Calu3 (cell line): ENCODE measurements around the gene SMTN. TPM values are rescaled to one million over a fixed set of nuclear protein-coding genes. Genes with fewer than 3 reads are reported as not detected.

ENCODE experiments used
- BruUV-seq: library from RNA; stranded (reverse); fragments of 400-500 nt; replicated peaks from 2 replicates; lab custom pipeline; 2021; lab: Mats Ljungman, UMichigan
- CTCF ChIA-PET: fragments of 300-600 bp; sonication (Branson Sonifier 250); formaldehyde crosslinking; loops from one replicate; lab custom pipeline; 2022; ENCODE audit warnings: antibody characterized with exemption; lab: Charles Lee
- DNase-seq: peaks from one replicate; pipeline ENCODE4 v3.0.0; 2022
- H3K27ac Mint-ChIP-seq: one replicate; pipeline ENCODE4 v1.8.0; 2022; ENCODE audit warnings: mixed read lengths; ENCODE audit not compliant: unreplicated experiment
- H3K27me3 Mint-ChIP-seq: one replicate; pipeline ENCODE4 v1.8.0; 2022; ENCODE audit warnings: mixed read lengths; ENCODE audit not compliant: unreplicated experiment
- H3K36me3 Mint-ChIP-seq: one replicate; pipeline ENCODE4 v1.8.0; 2022; ENCODE audit warnings: mild to moderate bottlenecking, moderate library complexity, mixed read lengths; ENCODE audit not compliant: insufficient read depth, unreplicated experiment
- H3K4me1 Mint-ChIP-seq: one replicate; pipeline ENCODE4 v1.8.0; 2022; ENCODE audit warnings: mild to moderate bottlenecking, low read depth, mixed read lengths; ENCODE audit not compliant: unreplicated experiment
- H3K4me3 Mint-ChIP-seq: one replicate; pipeline ENCODE4 v1.8.0; 2022; ENCODE audit warnings: mild to moderate bottlenecking, low read depth, moderate library complexity, mixed read lengths; ENCODE audit not compliant: unreplicated experiment
- H3K9me3 Mint-ChIP-seq: one replicate; pipeline ENCODE4 v1.8.0; 2022; ENCODE audit warnings: low read depth, mixed read lengths; ENCODE audit not compliant: unreplicated experiment
- CTCF ChIP-seq: fragments of 200-600 bp; IDR thresholded peaks from one replicate; pipeline ENCODE4 v1.8.0; 2022; ENCODE audit warnings: antibody characterized with exemption; ENCODE audit not compliant: unreplicated experiment
- intact Hi-C: fragments of 100-400 bp; cut with micrococcal nuclease; formaldehyde crosslinking; loops from one replicate; pipeline ENCODE4 v1.10.0; 2022; ENCODE audit not compliant: unreplicated experiment
- total RNA-seq: library from RNA; stranded (reverse); gene quantifications from 2 replicates; pipeline ENCODE4 v1.2.3, GENCODE V29; 2022

SMTN gene
- total RNA-seq, 1 experiment from 2014 or later = 61.0 TPM

GRCh38 chr22:31124290-31124689 is 43.2 kb downstream of the SMTN start:
- Mint-ChIP-seq H3K4me3 (no peak overlapping the region), H3K36me3 (peaks cover 8% of the 10 kb centered on the region), H3K27ac (no peak overlapping the region), H3K4me1 (peaks cover 9% of the 10 kb centered on the region), H3K9me3 (no peaks in the 10 kb centered on the region), H3K27me3 (peaks cover 29% of the 10 kb centered on the region)
- TF ChIP-seq CTCF = no peak
- intact Hi-C loops = no loop called here
- CTCF ChIA-PET = no interaction called here
- BruUV-seq = no TSS peak
- DNase-seq = no peak

DNA sequence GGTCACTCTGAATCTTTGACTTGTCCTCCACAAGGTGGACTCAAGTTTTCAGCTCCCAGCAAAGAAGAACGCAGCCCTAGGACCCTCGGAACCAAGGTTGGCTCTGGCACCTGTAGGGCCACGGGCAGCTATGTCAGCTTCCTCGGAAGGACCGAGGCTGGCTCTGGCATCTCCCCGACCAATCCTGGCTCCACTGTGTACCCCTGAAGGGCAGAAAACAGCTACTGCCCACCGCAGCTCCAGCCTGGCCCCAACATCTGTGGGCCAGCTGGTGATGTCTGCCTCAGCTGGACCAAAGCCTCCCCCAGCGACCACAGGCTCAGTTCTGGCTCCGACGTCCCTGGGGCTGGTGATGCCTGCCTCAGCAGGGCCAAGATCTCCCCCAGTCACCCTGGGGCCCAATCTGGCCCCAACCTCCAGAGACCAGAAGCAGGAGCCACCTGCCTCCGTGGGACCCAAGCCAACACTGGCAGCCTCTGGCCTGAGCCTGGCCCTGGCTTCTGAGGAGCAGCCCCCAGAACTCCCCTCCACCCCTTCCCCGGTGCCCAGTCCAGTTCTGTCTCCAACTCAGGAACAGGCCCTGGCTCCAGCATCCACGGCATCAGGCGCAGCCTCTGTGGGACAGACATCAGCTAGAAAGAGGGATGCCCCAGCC is 43.8 kb downstream of the SMTN start:
- CTCF ChIA-PET = no interaction called here
- H3K4me3 Mint-ChIP-seq = no peak overlapping the region
- H3K27ac Mint-ChIP-seq = no peak overlapping the region
- intact Hi-C loops = no loop called here
- no peak for DNase-seq
- H3K4me1 Mint-ChIP-seq = peaks cover 9% of the 10 kb centered on the region
- no peaks in the 10 kb centered on the region for H3K9me3 Mint-ChIP-seq
- BruUV-seq = no TSS peak
- H3K27me3 Mint-ChIP-seq = peaks cover 23% of the 10 kb centered on the region
- peaks cover 8% of the 10 kb centered on the region for H3K36me3 Mint-ChIP-seq
- TF ChIP-seq CTCF = no peak

- H3K4me3 Mint-ChIP-seq = no peak overlapping the region
- no peak overlapping the region for H3K27ac Mint-ChIP-seq
- H3K36me3 Mint-ChIP-seq = peaks cover 8% of the 10 kb centered on the region
- peaks cover 16% of the 10 kb centered on the region for H3K27me3 Mint-ChIP-seq
- no peaks in the 10 kb centered on the region for H3K9me3 Mint-ChIP-seq
- intact Hi-C loops = no loop called here
- CTCF ChIA-PET = no interaction called here
- no peak for DNase-seq
- peaks cover 9% of the 10 kb centered on the region for H3K4me1 Mint-ChIP-seq
- no peak for TF ChIP-seq CTCF
- no TSS peak for BruUV-seq
These were observed 44.5 kb downstream of the SMTN start for GRCh38 chr22:31125521-31126117.

DNA sequence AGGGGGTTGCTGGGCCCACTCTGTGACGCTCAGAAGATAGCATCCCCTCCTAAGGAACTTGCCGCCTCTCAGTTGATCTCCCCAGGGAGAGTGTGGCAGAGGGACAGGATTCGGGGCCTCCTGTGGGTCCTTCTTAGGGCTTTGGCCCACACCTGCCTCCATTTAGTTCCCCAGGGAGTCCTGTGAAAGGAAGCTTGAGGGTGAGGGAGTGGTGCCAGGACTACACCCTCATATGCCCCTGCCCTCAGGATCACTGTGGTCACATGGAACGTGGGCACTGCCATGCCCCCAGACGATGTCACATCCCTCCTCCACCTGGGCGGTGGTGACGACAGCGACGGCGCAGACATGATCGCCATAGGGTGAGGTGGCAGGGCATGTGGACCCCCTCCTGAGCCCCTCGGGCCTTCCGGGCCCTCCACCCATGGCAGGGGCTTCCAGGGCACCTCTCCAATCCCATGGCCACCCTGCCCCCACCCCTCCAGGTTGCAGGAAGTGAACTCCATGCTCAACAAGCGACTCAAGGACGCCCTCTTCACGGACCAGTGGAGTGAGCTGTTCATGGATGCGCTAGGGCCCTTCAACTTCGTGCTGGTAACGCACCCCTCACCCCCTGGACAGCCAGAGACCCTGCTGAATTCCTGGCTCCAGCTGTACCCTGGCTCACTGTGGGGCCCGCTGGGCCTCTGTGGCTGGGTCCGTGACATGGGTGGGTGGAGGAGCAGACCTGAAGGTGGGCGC is 45.2 kb downstream of the SMTN start:
- BruUV-seq = no TSS peak
- CTCF ChIA-PET = no interaction called here
- H3K9me3 Mint-ChIP-seq = no peaks in the 10 kb centered on the region
- peaks cover 8% of the 10 kb centered on the region for H3K36me3 Mint-ChIP-seq
- H3K4me3 Mint-ChIP-seq = no peak overlapping the region
- H3K27ac Mint-ChIP-seq = no peak overlapping the region
- peaks cover 15% of the 10 kb centered on the region for H3K4me1 Mint-ChIP-seq
- DNase-seq = no peak
- TF ChIP-seq CTCF = no peak
- peaks cover 16% of the 10 kb centered on the region for H3K27me3 Mint-ChIP-seq
- intact Hi-C loops = no loop called here
